ENCODE results near the gene TMCO4. TPM values are rescaled to one million over a fixed set of nuclear protein-coding genes. Genes with fewer than 3 reads are reported as not detected.
A peak's percentile ranks its signal among the peaks of the same experiment; 100 is the strongest.

Gene TMCO4
- total RNA-seq, 2 experiments from 2014 or later = 1.2 to 8.1 TPM

- Histone ChIP-seq H4K20me1 (ENCODE audit: insufficient read depth, low read length) (no peaks in the 10 kb centered on the region), H3K9me2 (ENCODE audit: insufficient read depth, low read length) (no peaks in the 10 kb centered on the region), H3K79me2 (ENCODE audit: insufficient read depth, low read depth, low read length) (no peaks in the 10 kb centered on the region), H3K4me3 (ENCODE audit: low read depth, low read length, poor library complexity, severe bottlenecking) (no peak overlapping the region), H3K36me3 (ENCODE audit: insufficient read depth, low read length) (no peaks in the 10 kb centered on the region), H2AFZ (ENCODE audit: low read length) (no peak overlapping the region), H3K27ac (ENCODE audit: low read depth, low read length, poor library complexity, severe bottlenecking) (peak overlapping the region; percentile 56), H3K9me3 (ENCODE audit: low read length) (no peaks in the 10 kb centered on the region), H3K4me1 (ENCODE audit: insufficient read depth, low read length, poor library complexity, severe bottlenecking) (peaks cover 24% of the 10 kb centered on the region), H3K4me2 (ENCODE audit: low read length) (peak overlapping the region; percentile 39)
- intact Hi-C loops (cut with micrococcal nuclease; ENCODE audit: unreplicated experiment) = loop anchor here (2.0 to 5.0 kb wide), 2 partner anchors 15 to 1334 kb away; partner anchors contain the start of gene KLHDC7A
- DNase-seq (ENCODE audit: low spot score) = peak; percentile 94
- ChIA-PET POLR2A (interaction anchor here (0.7 kb wide), 1 partner anchor 12 kb away, joined by 4 read pairs; no protein-coding TSS in a partner anchor), CTCF (ENCODE audit: unreplicated experiment) (interaction anchor here (0.6 kb wide), 1 partner anchor 153 kb away, joined by 4 read pairs; no protein-coding TSS in a partner anchor)
- TF ChIP-seq, protein P1, sequence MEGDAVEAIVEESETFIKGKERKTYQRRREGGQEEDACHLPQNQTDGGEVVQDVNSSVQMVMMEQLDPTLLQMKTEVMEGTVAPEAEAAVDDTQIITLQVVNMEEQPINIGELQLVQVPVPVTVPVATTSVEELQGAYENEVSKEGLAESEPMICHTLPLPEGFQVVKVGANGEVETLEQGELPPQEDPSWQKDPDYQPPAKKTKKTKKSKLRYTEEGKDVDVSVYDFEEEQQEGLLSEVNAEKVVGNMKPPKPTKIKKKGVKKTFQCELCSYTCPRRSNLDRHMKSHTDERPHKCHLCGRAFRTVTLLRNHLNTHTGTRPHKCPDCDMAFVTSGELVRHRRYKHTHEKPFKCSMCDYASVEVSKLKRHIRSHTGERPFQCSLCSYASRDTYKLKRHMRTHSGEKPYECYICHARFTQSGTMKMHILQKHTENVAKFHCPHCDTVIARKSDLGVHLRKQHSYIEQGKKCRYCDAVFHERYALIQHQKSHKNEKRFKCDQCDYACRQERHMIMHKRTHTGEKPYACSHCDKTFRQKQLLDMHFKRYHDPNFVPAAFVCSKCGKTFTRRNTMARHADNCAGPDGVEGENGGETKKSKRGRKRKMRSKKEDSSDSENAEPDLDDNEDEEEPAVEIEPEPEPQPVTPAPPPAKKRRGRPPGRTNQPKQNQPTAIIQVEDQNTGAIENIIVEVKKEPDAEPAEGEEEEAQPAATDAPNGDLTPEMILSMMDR (conservative IDR thresholded peaks at IDR 0.05; ENCODE audit: low read length) = no peak
- no peak for TF ChIP-seq EZH2phosphoT487 (IDR thresholded peaks at IDR 0.05; ENCODE audit: borderline replicate concordance, low read depth, low read length)
- no TSS peak for BruUV-seq (replicated peaks)
These were observed 16.4 kb upstream of the TMCO4 start for GRCh38 chr1:19815801-19816736.

GRCh38 chr1:19814681-19815503 lies 15.2 kb upstream of the TMCO4 start, which contains the start of gene RNF186:
RNF186 (minus strand) TSS chr1:19815283; CDS start chr1:19815101, 182 bp downstream.
- H3K36me3 ChIP-seq (ENCODE audit: insufficient read depth, low read length) = no peaks in the 10 kb centered on the region
- peak within 1 kb of the TSS; percentile 39 for H3K4me2 ChIP-seq (ENCODE audit: low read length)
- H3K9me2 ChIP-seq (ENCODE audit: insufficient read depth, low read length) = no peaks in the 10 kb centered on the region
- peaks cover 24% of the 10 kb centered on the region for H3K4me1 ChIP-seq (ENCODE audit: insufficient read depth, low read length, poor library complexity, severe bottlenecking)
- H3K9me3 ChIP-seq (ENCODE audit: low read length) = no peaks in the 10 kb centered on the region
- H3K27ac ChIP-seq (ENCODE audit: low read depth, low read length, poor library complexity, severe bottlenecking) = peak within 1 kb of the TSS; percentile 56
- H3K79me2 ChIP-seq (ENCODE audit: insufficient read depth, low read depth, low read length) = no peaks in the 10 kb centered on the region
- ChIA-PET CTCF (ENCODE audit: unreplicated experiment) (no interaction called here), POLR2A (interaction anchor here (0.7 kb wide), 2 partner anchors 17 to 411 kb away, joined by 3 to 5 read pairs; no protein-coding TSS in a partner anchor)
- H2AFZ ChIP-seq (ENCODE audit: low read length) = no peak within 1 kb of the TSS
- intact Hi-C loops (cut with micrococcal nuclease; ENCODE audit: unreplicated experiment) = loop anchor here (2.0 to 5.0 kb wide), 2 partner anchors 14 to 1333 kb away; partner anchors contain the start of gene KLHDC7A
- H3K4me3 ChIP-seq (ENCODE audit: low read depth, low read length, poor library complexity, severe bottlenecking) = no peak within 1 kb of the TSS
- DNase-seq (ENCODE audit: low spot score) = peak; percentile 11
- no TSS peak for BruUV-seq (replicated peaks)
- no peaks in the 10 kb centered on the region for H4K20me1 ChIP-seq (ENCODE audit: insufficient read depth, low read length)
- TF ChIP-seq, protein P1 (conservative IDR thresholded peaks at IDR 0.05; ENCODE audit: low read length) = no peak
- TF ChIP-seq EZH2phosphoT487 (IDR thresholded peaks at IDR 0.05; ENCODE audit: borderline replicate concordance, low read depth, low read length) = no peak
